GM18520 (cell line): ENCODE results near the gene GNAQ.
"Not testable (repeated sequence)": the region's sequence is repeated elsewhere in the genome, so short reads cannot be mapped to it uniquely, and the experiment has no call there.

ENCODE experiments used
- ATAC-seq: cut with Tn5 transposase; IDR thresholded peaks from one replicate; pipeline ENCODE4 v1.9.1; 2021; ENCODE audit not compliant: unreplicated experiment

Gene GNAQ

GRCh38 chr9:77710965-77711648 lies 320.5 kb downstream of the GNAQ start:
- no peak for ATAC-seq

GRCh38 chr9:77710316-77710715 lies 321.3 kb downstream of the GNAQ start:
- ATAC-seq: no peak

GRCh38 chr9:77708064-77708815 lies 323.4 kb downstream of the GNAQ start:
- ATAC-seq: no peak

- ATAC-seq: no peak
Measured at GRCh38 chr9:77707383-77708063, 324.1 kb downstream of the GNAQ start.

GRCh38 chr9:77705636-77706035 lies 326.0 kb downstream of the GNAQ start:
- ATAC-seq: no peak

- not testable (repeated sequence) for ATAC-seq
Measured at GRCh38 chr9:77702521-77703390, 328.9 kb downstream of the GNAQ start.

GRCh38 chr9:77697238-77697984 lies 334.2 kb downstream of the GNAQ start:
- ATAC-seq: no peak

GRCh38 chr9:77690723-77691122 lies 340.9 kb downstream of the GNAQ start:
- ATAC-seq: not testable (repeated sequence)

- not testable (repeated sequence) for ATAC-seq
Measured at GRCh38 chr9:77690119-77690518, 341.5 kb downstream of the GNAQ start.

- ATAC-seq: not testable (repeated sequence)
Measured at GRCh38 chr9:77687737-77688136, 343.9 kb downstream of the GNAQ start.

GRCh38 chr9:77680581-77680980 lies 351.0 kb downstream of the GNAQ start:
- ATAC-seq: no peak

GRCh38 chr9:77679661-77680368 lies 351.8 kb downstream of the GNAQ start:
- ATAC-seq: no peak

GRCh38 chr9:77679088-77679487 lies 352.5 kb downstream of the GNAQ start:
- no peak for ATAC-seq

GRCh38 chr9:77677957-77678535 lies 353.6 kb downstream of the GNAQ start:
- ATAC-seq: no peak

GRCh38 chr9:77677397-77677796 lies 354.2 kb downstream of the GNAQ start:
- ATAC-seq: no peak

- ATAC-seq: no peak
Measured at GRCh38 chr9:77673941-77674791, 357.4 kb downstream of the GNAQ start.

GRCh38 chr9:77672183-77672582 lies 359.4 kb downstream of the GNAQ start:
- no peak for ATAC-seq

- no peak for ATAC-seq
Measured at GRCh38 chr9:77667151-77667550, 364.5 kb downstream of the GNAQ start.
